ENCODE data around the gene IPMK. TPM values are rescaled to one million over a fixed set of nuclear protein-coding genes. Genes with fewer than 3 reads are reported as not detected.

IPMK gene
- 1 to 10 TPM; 3.0 to 10.0 (median 6.3) TPM for total RNA-seq

GRCh38 chr10:58267713-58268453 lies at the start of gene IPMK:
IPMK (minus strand) TSS chr10:58267894; CDS start chr10:58267611, 283 bp downstream.
- H3K4me3 ChIP-seq = peak within 1 kb of the TSS; percentile 62 to 64
- peak within 1 kb of the TSS; percentile 90 to 98 (median 96) for H3K27ac ChIP-seq
- peak; percentile 88 to 89 for TF ChIP-seq POLR2A (IDR thresholded peaks at IDR 0.05)
- TF ChIP-seq EP300 (IDR thresholded peaks at IDR 0.05) = no peak
- peak; percentile 68 for TF ChIP-seq POLR2AphosphoS5 (IDR thresholded peaks at IDR 0.05)
- 0% methylated on average over 4 to 6 of the region's 76 CpGs for WGBS, 2 donors (ENCODE audit: low coverage in 1 of 2)
- no peaks in the 10 kb centered on the region for H3K27me3 ChIP-seq
- ATAC-seq = peak; percentile 86
- no peaks in the 10 kb centered on the region for H3K36me3 ChIP-seq
- no peaks in the 10 kb centered on the region for H3K9me3 ChIP-seq
- peaks cover 0 to 59% (median 3%) of the 10 kb centered on the region in 3 donors for H3K4me1 ChIP-seq

GRCh38 chr10:58316874-58317273 lies 49.2 kb upstream of the IPMK start:
- H3K9me3 ChIP-seq = no peaks in the 10 kb centered on the region
- no peak overlapping the region for H3K4me3 ChIP-seq
- ATAC-seq = no peak
- TF ChIP-seq EP300 (IDR thresholded peaks at IDR 0.05) (no peak), POLR2AphosphoS5 (IDR thresholded peaks at IDR 0.05) (no peak), CTCF (IDR thresholded peaks at IDR 0.05) (no peak), POLR2A (IDR thresholded peaks at IDR 0.05) (no peak)
- H3K36me3 ChIP-seq = no peaks in the 10 kb centered on the region
- H3K27ac ChIP-seq = no peak overlapping the region
- H3K4me1 ChIP-seq = no peaks in the 10 kb centered on the region
- H3K27me3 ChIP-seq = no peaks in the 10 kb centered on the region

- TF ChIP-seq POLR2AphosphoS5 (IDR thresholded peaks at IDR 0.05) (no peak), EP300 (IDR thresholded peaks at IDR 0.05) (no peak), CTCF (IDR thresholded peaks at IDR 0.05) (no peak), POLR2A (IDR thresholded peaks at IDR 0.05) (no peak)
- Histone ChIP-seq H3K27ac (no peak overlapping the region), H3K4me1 (no peaks in the 10 kb centered on the region), H3K9me3 (no peaks in the 10 kb centered on the region), H3K4me3 (no peak overlapping the region), H3K36me3 (no peaks in the 10 kb centered on the region), H3K27me3 (peaks cover 17% of the 10 kb centered on the region)
- no peak for ATAC-seq
Observed at GRCh38 chr10:58311026-58311425, 43.3 kb upstream of the IPMK start.

- Histone ChIP-seq H3K4me1 (no peaks in the 10 kb centered on the region), H3K4me3 (no peak overlapping the region), H3K27ac (no peak overlapping the region), H3K9me3 (no peaks in the 10 kb centered on the region), H3K27me3 (peaks cover 44% of the 10 kb centered on the region), H3K36me3 (no peaks in the 10 kb centered on the region)
- 94% methylated on average over 2 to 3 of the region's 3 CpGs for WGBS, 2 donors (ENCODE audit: low coverage in 1 of 2)
- TF ChIP-seq CTCF (IDR thresholded peaks at IDR 0.05) (no peak), POLR2AphosphoS5 (IDR thresholded peaks at IDR 0.05) (no peak), EP300 (IDR thresholded peaks at IDR 0.05) (no peak), POLR2A (IDR thresholded peaks at IDR 0.05) (no peak)
- no peak for ATAC-seq
Observed at GRCh38 chr10:58307676-58308075, 40.0 kb upstream of the IPMK start.

GRCh38 chr10:58305821-58306220 lies 38.1 kb upstream of the IPMK start:
- TF ChIP-seq CTCF (IDR thresholded peaks at IDR 0.05) (no peak), POLR2AphosphoS5 (IDR thresholded peaks at IDR 0.05) (no peak), POLR2A (IDR thresholded peaks at IDR 0.05) (no peak), EP300 (IDR thresholded peaks at IDR 0.05) (no peak)
- no peaks in the 10 kb centered on the region for H3K4me1 ChIP-seq
- no peaks in the 10 kb centered on the region for H3K9me3 ChIP-seq
- WGBS, 2 donors (ENCODE audit: low coverage in 1 of 2) = 26 to 46% methylated on average over 3 to 4 of the region's 4 CpGs
- H3K27me3 ChIP-seq = peaks cover 44% of the 10 kb centered on the region
- no peak overlapping the region for H3K27ac ChIP-seq
- no peak for ATAC-seq
- H3K36me3 ChIP-seq = no peaks in the 10 kb centered on the region
- H3K4me3 ChIP-seq = no peak overlapping the region
